BLaER1 treated with 17β-estradiol and CSF1 and Interleukin-3, amounts not matched to agents 10 nM and 100 nM (cell line): Measurements from ENCODE around the gene DHRS3.

ENCODE experiments used
- H3K27ac ChIP-seq, 11 experiments: shearing (Covaris generic); formaldehyde crosslinking; 2 replicates each; pipeline ENCODE4 v1.8.1; 2022
- H3K27me3 ChIP-seq, 11 experiments: shearing (Covaris generic); formaldehyde crosslinking; 2 replicates each; pipeline ENCODE4 v1.8.1; 2022
- H3K36me3 ChIP-seq, 11 experiments: shearing (Covaris generic); formaldehyde crosslinking; 2 replicates each; pipeline ENCODE4 v1.8.1; 2022
- H3K4me1 ChIP-seq, 10 experiments: shearing (Covaris generic); formaldehyde crosslinking; 2 replicates each; pipeline ENCODE4 v1.8.1; 2022
- H3K4me2 ChIP-seq, 11 experiments: shearing (Covaris generic); formaldehyde crosslinking; 2 replicates each; pipeline ENCODE4 v1.8.1; 2022
- H3K4me3 ChIP-seq, 10 experiments: shearing (Covaris generic); formaldehyde crosslinking; 2 replicates each; pipeline ENCODE4 v1.8.1; 2022
- H3K9ac ChIP-seq, 11 experiments: shearing (Covaris generic); formaldehyde crosslinking; 2 replicates each; pipeline ENCODE4 v1.8.1; 2022
- H3K9me3 ChIP-seq, 11 experiments: shearing (Covaris generic); formaldehyde crosslinking; replicated peaks in 1 of 11; 2 replicates each; pipeline ENCODE4 v1.8.1; 2022
- H4K20me1 ChIP-seq, 11 experiments: shearing (Covaris generic); formaldehyde crosslinking; 2 replicates each; pipeline ENCODE4 v1.8.1; 2022
- Cebpa-rat ChIP-seq, 11 experiments: shearing (Covaris generic); IDR thresholded peaks; 2 replicates each; pipeline ENCODE4 v1.8.1; 2022

Gene DHRS3

GRCh38 chr1:12601700-12602658 lies 16.0 kb downstream of the DHRS3 start:
- Histone ChIP-seq H3K4me1 (peaks cover 58 to 75% (median 65%) of the 10 kb centered on the region in 10 experiments), H3K4me2 (peak overlapping the region; percentile 26 to 94 (median 78); a peak in 21 of 22 replicates), H3K9me3 (peaks cover 0 to 8% (median 7%) of the 10 kb centered on the region in 11 experiments; a peak in 18 of 22 replicates), H3K27ac (peak overlapping the region in 9 of 11 experiments; percentile 11 to 87 (median 82); a peak in 16 of 22 replicates), H3K9ac (peak overlapping the region in 6 of 11 experiments; percentile 28 to 76 (median 58); a peak in 6 of 22 replicates), H3K4me3 (no peak overlapping the region), H3K27me3 (peaks cover 0 to 7% (median 0%) of the 10 kb centered on the region in 11 experiments; a peak in 1 of 22 replicates), H4K20me1 (no peaks in the 10 kb centered on the region), H3K36me3 (no peaks in the 10 kb centered on the region; a peak in 1 of 22 replicates)
- TF ChIP-seq Cebpa-rat (IDR thresholded peaks at IDR 0.05): no peak

DNA sequence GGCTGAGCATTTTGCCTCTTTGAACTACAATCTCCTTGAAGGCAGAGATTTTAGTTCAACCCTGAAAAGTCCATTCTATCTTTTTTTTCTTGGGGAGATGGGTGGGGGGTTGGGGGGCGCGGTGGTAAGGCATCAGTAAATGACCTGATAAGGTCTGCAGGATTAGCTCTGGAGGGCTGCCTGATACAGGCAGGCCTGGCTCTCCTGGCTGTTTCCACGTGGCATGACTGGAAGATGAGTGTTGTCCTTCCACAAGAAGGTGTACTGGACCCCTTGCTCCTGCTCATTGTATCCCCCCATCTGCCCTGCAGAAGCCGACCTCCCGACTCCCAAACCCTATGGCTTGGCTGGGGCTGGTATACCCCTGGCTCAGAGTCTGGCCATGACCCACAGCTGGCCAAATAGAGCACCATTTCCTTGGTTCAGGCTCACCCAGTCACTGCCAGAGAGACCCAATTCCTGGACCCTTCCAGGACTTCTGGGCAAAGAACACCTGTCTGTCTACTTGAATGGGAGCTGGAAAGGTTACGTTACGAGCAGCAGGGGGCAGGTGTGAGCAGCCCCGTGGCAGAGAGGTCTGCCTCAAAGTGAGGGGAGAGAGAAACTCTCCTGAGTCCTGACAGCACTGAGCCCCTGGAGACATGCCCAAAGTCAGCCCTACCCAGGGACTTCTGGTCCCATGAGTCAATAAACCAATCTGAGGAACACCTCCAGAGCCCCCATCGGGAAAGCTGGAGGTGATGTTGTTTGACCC lies 17.0 kb downstream of the DHRS3 start:
- peaks cover 65 to 84% (median 73%) of the 10 kb centered on the region in 10 experiments for H3K4me1 ChIP-seq
- H3K9ac ChIP-seq: no peak overlapping the region
- H4K20me1 ChIP-seq: peaks cover 0 to 7% (median 0%) of the 10 kb centered on the region in 11 experiments; a peak in 2 of 22 replicates
- no peaks in the 10 kb centered on the region for H3K9me3 ChIP-seq
- H3K4me3 ChIP-seq: no peak overlapping the region
- peak overlapping the region; percentile 31 to 94 (median 78); a peak in 20 of 22 replicates for H3K4me2 ChIP-seq
- no peaks in the 10 kb centered on the region for H3K36me3 ChIP-seq
- peaks cover 0 to 7% (median 0%) of the 10 kb centered on the region in 11 experiments; a peak in 1 of 22 replicates for H3K27me3 ChIP-seq
- TF ChIP-seq Cebpa-rat (IDR thresholded peaks at IDR 0.05): no peak
- peak overlapping the region in 8 of 11 experiments; percentile 8 to 87 (median 81); a peak in 12 of 22 replicates for H3K27ac ChIP-seq

- H4K20me1 ChIP-seq: peaks cover 0 to 8% (median 0%) of the 10 kb centered on the region in 11 experiments; a peak in 2 of 22 replicates
Observed at GRCh38 chr1:12600335-12600734, 17.7 kb downstream of the DHRS3 start.

GRCh38 chr1:12599657-12600056 lies 18.4 kb downstream of the DHRS3 start:
- Histone ChIP-seq H3K4me2 (0 out of 22 replicates have a peak overlapping the region, but pooled peaks of 1 of the 11 experiments have one; percentile 63), H3K27me3 (peaks cover 0 to 12% (median 0%) of the 10 kb centered on the region in 11 experiments; a peak in 6 of 22 replicates), H4K20me1 (peaks cover 0 to 8% (median 0%) of the 10 kb centered on the region in 11 experiments; a peak in 2 of 22 replicates), H3K9me3 (no peaks in the 10 kb centered on the region), H3K4me3 (no peak overlapping the region), H3K4me1 (peaks cover 70 to 86% (median 77%) of the 10 kb centered on the region in 10 experiments), H3K27ac (no peak overlapping the region), H3K36me3 (no peaks in the 10 kb centered on the region), H3K9ac (no peak overlapping the region)
- TF ChIP-seq Cebpa-rat (IDR thresholded peaks at IDR 0.05): no peak

More at GRCh38 chr1:12600335-12600734, 17.7 kb downstream of the DHRS3 start:
- Histone ChIP-seq H3K36me3 (no peaks in the 10 kb centered on the region), H3K9ac (no peak overlapping the region), H3K27me3 (peaks cover 0 to 7% (median 0%) of the 10 kb centered on the region in 11 experiments; a peak in 2 of 22 replicates), H3K9me3 (no peaks in the 10 kb centered on the region), H3K4me2 (peak overlapping the region in 9 of 11 experiments; percentile 23 to 92 (median 38); a peak in 14 of 22 replicates), H3K27ac (0 out of 22 replicates have a peak overlapping the region, but pooled peaks of 1 of the 11 experiments have one; percentile 2), H3K4me3 (no peak overlapping the region), H3K4me1 (peaks cover 68 to 87% (median 77%) of the 10 kb centered on the region in 10 experiments)
- no peak for TF ChIP-seq Cebpa-rat (IDR thresholded peaks at IDR 0.05)

GRCh38 chr1:12598974-12599373 lies 19.0 kb downstream of the DHRS3 start:
- H3K4me2 ChIP-seq: no peak overlapping the region
- H3K36me3 ChIP-seq: no peaks in the 10 kb centered on the region
- no peaks in the 10 kb centered on the region for H3K9me3 ChIP-seq
- no peak for TF ChIP-seq Cebpa-rat (IDR thresholded peaks at IDR 0.05)
- peaks cover 0 to 19% (median 0%) of the 10 kb centered on the region in 11 experiments; a peak in 6 of 22 replicates for H3K27me3 ChIP-seq
- H3K4me1 ChIP-seq: peaks cover 65 to 87% (median 75%) of the 10 kb centered on the region in 10 experiments
- H3K4me3 ChIP-seq: no peak overlapping the region
- H4K20me1 ChIP-seq: peaks cover 0 to 8% (median 0%) of the 10 kb centered on the region in 11 experiments; a peak in 2 of 22 replicates
- H3K9ac ChIP-seq: no peak overlapping the region
- H3K27ac ChIP-seq: no peak overlapping the region

- Histone ChIP-seq H3K4me2 (peak overlapping the region; percentile 42 to 91 (median 63)), H3K27ac (peak overlapping the region in 1 of 11 experiments; percentile 12; a peak in 1 of 22 replicates), H3K27me3 (peaks cover 0 to 19% (median 0%) of the 10 kb centered on the region in 11 experiments; a peak in 6 of 22 replicates), H4K20me1 (peaks cover 0 to 8% (median 0%) of the 10 kb centered on the region in 11 experiments; a peak in 2 of 22 replicates), H3K36me3 (no peaks in the 10 kb centered on the region), H3K9ac (no peak overlapping the region), H3K9me3 (no peaks in the 10 kb centered on the region), H3K4me1 (peaks cover 53 to 87% (median 71%) of the 10 kb centered on the region in 10 experiments), H3K4me3 (no peak overlapping the region)
- TF ChIP-seq Cebpa-rat (IDR thresholded peaks at IDR 0.05): no peak
Observed at GRCh38 chr1:12597792-12598191, 20.2 kb downstream of the DHRS3 start.

DNA sequence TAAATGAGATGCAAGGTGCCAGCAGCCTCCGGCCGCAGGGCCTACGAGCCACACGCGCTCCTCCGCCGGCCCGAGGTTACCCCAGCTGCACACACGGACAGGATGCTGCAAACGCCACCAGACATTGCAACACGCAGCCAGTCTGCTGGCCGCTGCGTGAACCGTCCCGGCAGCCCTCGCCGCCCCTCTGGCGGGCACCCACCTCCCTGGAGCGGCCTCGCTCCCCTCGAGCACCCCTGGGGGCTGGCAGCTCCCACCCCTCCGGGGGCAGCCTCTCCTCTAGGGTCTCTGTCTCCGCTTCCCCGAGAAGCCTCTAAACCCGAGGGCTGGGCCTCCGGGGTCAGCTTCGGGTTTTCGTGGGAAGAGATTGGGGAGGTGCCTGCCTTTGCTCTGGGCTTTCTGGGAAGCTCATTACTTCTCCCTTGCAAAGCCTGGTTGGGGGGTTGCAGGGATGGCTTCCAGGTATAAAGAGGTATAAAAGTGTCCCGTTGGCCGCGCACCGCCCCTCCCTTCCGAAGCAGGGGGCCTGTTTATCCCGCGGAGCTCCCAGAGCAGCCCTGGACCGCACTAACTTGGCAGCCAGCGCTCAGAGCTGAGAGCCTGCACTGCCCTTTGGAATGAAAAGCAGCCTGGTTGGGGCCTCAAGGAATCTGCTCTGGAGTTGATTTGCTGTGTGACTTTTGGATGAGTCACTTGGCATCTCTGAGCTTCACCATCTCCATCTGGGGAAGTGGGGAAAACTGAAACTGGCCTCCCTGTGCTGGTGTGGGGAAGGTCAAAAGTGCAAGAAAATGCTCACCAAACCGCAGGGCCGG lies 21.8 kb downstream of the DHRS3 start:
- TF ChIP-seq Cebpa-rat (IDR thresholded peaks at IDR 0.05): no peak
- Histone ChIP-seq H3K4me2 (peak overlapping the region; percentile 45 to 91 (median 63); a peak in 21 of 22 replicates), H3K4me3 (no peak overlapping the region), H3K9me3 (no peaks in the 10 kb centered on the region), H4K20me1 (peaks cover 0 to 8% (median 0%) of the 10 kb centered on the region in 11 experiments; a peak in 2 of 22 replicates), H3K36me3 (no peaks in the 10 kb centered on the region), H3K27me3 (peaks cover 0 to 19% (median 0%) of the 10 kb centered on the region in 11 experiments; a peak in 6 of 22 replicates), H3K9ac (peak overlapping the region in 1 of 11 experiments; percentile 28; a peak in 1 of 22 replicates), H3K4me1 (peaks cover 37 to 76% (median 57%) of the 10 kb centered on the region in 10 experiments), H3K27ac (peak overlapping the region in 3 of 11 experiments; percentile 34 to 55 (median 38); a peak in 3 of 22 replicates)
